ENCODE measurements around the gene GRM7.
"Not testable (repeated sequence)": the region's sequence is repeated elsewhere in the genome, so short reads cannot be mapped to it uniquely, and the experiment has no call there.

GRM7 gene

GRCh38 chr3:6921876-6922275, 61.0 kb downstream of the GRM7 start:
- H3K36me3 Mint-ChIP-seq, result no peaks in the 10 kb centered on the region

GRCh38 chr3:6928064-6928463, 67.1 kb downstream of the GRM7 start:
- no peak for ATAC-seq
- H3K4me1 Mint-ChIP-seq, result no peaks in the 10 kb centered on the region
- H3K9me3 Mint-ChIP-seq, result no peaks in the 10 kb centered on the region
- no peak overlapping the region for H3K4me3 Mint-ChIP-seq
- H3K27me3 Mint-ChIP-seq, result no peaks in the 10 kb centered on the region
- H3K27ac Mint-ChIP-seq, result no peak overlapping the region
- no peaks in the 10 kb centered on the region for H3K36me3 Mint-ChIP-seq

More at GRCh38 chr3:6921876-6922275, 61.0 kb downstream of the GRM7 start:
- Mint-ChIP-seq H3K9me3 (no peaks in the 10 kb centered on the region), H3K4me1 (no peaks in the 10 kb centered on the region), H3K27ac (no peak overlapping the region), H3K27me3 (no peaks in the 10 kb centered on the region), H3K4me3 (no peak overlapping the region)
- no peak for ATAC-seq

GRCh38 chr3:6929918-6930317, 69.0 kb downstream of the GRM7 start:
- H3K9me3 Mint-ChIP-seq, result peaks cover 4% of the 10 kb centered on the region
- no peak overlapping the region for H3K27ac Mint-ChIP-seq
- H3K4me3 Mint-ChIP-seq, result no peak overlapping the region
- H3K27me3 Mint-ChIP-seq, result no peaks in the 10 kb centered on the region
- H3K4me1 Mint-ChIP-seq, result no peaks in the 10 kb centered on the region
- ATAC-seq, result no peak
- H3K36me3 Mint-ChIP-seq, result no peaks in the 10 kb centered on the region

GRCh38 chr3:6935418-6935817, 74.5 kb downstream of the GRM7 start:
- H3K4me3 Mint-ChIP-seq, H3K9me3 Mint-ChIP-seq, H3K27me3 Mint-ChIP-seq, H3K4me1 Mint-ChIP-seq, H3K36me3 Mint-ChIP-seq, ATAC-seq, H3K27ac Mint-ChIP-seq: not testable (repeated sequence)

DNA sequence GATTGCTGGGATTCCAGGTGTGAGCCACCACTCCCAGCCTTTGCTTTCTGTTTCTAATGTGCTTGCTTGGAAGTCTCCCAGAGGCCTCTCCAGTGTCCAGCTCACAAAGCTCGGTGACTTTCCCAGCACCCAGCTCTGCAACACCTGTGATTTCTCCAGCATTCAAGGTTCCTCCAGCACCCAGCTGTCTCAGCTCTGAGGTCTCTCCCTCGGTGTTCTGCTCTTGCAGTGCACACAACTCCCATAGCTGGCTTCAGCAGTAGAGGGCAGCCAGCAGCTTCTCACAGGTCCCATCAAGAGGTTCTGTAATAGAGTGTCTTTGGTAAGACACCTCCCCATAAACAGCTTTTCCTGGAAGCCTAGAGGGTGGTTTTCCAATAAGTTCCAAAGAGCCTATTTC, 75.1 kb downstream of the GRM7 start:
- ATAC-seq, result no peak
- H3K4me3 Mint-ChIP-seq, result no peak overlapping the region
- H3K36me3 Mint-ChIP-seq, result no peaks in the 10 kb centered on the region
- no peak overlapping the region for H3K27ac Mint-ChIP-seq
- H3K9me3 Mint-ChIP-seq, result peaks cover 8% of the 10 kb centered on the region
- no peaks in the 10 kb centered on the region for H3K4me1 Mint-ChIP-seq
- no peaks in the 10 kb centered on the region for H3K27me3 Mint-ChIP-seq

GRCh38 chr3:6962801-6963200, 101.9 kb downstream of the GRM7 start:
- H3K4me1 Mint-ChIP-seq, result no peaks in the 10 kb centered on the region
- no peaks in the 10 kb centered on the region for H3K36me3 Mint-ChIP-seq
- H3K27ac Mint-ChIP-seq, result no peak overlapping the region
- H3K4me3 Mint-ChIP-seq, result no peak overlapping the region
- H3K9me3 Mint-ChIP-seq, result peaks cover 5% of the 10 kb centered on the region
- no peaks in the 10 kb centered on the region for H3K27me3 Mint-ChIP-seq
- ATAC-seq, result no peak

DNA sequence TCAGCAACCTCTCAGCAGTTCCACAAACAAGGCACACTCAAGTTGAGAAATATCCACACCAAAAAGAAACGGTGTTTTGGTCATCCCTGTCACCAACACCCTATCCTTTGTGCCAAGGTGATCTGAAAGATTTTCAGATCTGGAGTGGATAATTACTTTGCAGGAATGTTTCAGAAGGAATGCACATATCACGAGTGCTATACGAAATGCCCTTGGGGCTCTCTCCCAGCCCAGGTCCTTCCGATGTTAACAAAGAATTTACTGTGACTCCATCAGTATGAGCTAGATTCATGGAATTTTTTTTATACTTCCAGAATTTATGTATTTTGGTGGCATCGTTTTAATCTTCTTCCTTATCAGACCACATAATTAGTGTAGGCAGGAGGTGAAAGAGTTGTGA, 105.0 kb downstream of the GRM7 start:
- peaks cover 5% of the 10 kb centered on the region for H3K9me3 Mint-ChIP-seq
- no peaks in the 10 kb centered on the region for H3K27me3 Mint-ChIP-seq
- H3K4me1 Mint-ChIP-seq, result no peaks in the 10 kb centered on the region
- H3K27ac Mint-ChIP-seq, result no peak overlapping the region
- ATAC-seq, result no peak
- no peak overlapping the region for H3K4me3 Mint-ChIP-seq
- no peaks in the 10 kb centered on the region for H3K36me3 Mint-ChIP-seq

- Mint-ChIP-seq H3K4me3 (no peak overlapping the region), H3K27ac (no peak overlapping the region), H3K4me1 (no peaks in the 10 kb centered on the region), H3K27me3 (no peaks in the 10 kb centered on the region), H3K36me3 (no peaks in the 10 kb centered on the region), H3K9me3 (no peaks in the 10 kb centered on the region)
- no peak for ATAC-seq
Observed at GRCh38 chr3:6971933-6972332, 111.0 kb downstream of the GRM7 start.

DNA sequence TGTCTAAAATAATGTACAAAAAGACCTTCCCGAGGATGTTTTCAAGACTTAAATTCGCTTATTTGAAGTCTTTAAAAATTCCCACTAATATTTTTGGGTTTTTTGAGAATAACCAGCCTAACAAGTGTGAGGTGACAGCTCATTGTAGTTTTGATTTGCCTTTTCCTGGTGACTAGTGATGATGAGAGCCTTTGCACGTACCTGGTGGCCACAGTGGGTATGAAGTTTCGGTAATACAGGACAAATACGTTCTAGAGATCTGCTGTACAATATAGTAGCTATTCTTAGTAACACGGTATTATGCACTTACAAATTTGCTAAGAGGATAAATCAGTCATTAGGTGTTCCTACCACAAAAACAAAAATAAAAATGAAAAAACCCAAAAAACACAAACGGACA, 124.9 kb downstream of the GRM7 start:
- Mint-ChIP-seq H3K36me3 (no peaks in the 10 kb centered on the region), H3K27me3 (no peaks in the 10 kb centered on the region), H3K27ac (no peak overlapping the region), H3K4me3 (no peak overlapping the region), H3K9me3 (peaks cover 5% of the 10 kb centered on the region), H3K4me1 (no peaks in the 10 kb centered on the region)
- ATAC-seq, result no peak

DNA sequence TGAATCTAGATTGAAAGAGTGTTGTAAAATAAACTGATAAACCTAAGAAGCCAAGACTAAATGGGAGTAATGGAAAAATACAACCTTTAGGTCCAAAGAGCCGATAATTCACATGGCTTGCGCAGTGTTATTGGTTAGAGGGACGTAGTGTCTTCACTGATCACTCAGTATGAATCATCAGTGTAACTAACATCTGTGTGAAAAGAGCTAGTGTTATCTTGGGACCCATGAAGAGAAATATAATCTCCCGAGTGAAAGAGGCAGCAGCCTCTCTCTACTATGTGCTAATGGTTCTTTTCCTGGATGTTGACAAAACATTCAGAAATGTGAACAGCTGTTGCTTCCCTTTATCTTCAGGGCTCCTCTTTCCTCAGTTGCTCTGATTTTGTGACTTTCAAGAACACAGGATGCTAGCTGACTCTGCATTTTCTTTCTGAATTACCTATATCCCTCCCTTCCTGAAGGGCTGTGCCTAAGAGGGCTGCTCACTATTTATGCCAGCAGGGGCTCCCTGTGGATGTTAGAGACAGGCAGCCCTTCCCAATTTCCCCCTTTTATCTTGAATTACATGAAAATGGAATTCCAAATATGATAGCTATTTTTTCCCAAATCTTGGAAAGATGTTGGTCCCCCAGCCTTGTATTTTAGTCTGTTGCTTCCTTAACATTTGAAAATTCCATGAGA, 128.8 kb downstream of the GRM7 start:
- Mint-ChIP-seq H3K27ac (no peak overlapping the region), H3K36me3 (no peaks in the 10 kb centered on the region), H3K4me1 (no peaks in the 10 kb centered on the region), H3K27me3 (no peaks in the 10 kb centered on the region), H3K4me3 (no peak overlapping the region), H3K9me3 (peaks cover 16% of the 10 kb centered on the region)
- ATAC-seq, result no peak

DNA sequence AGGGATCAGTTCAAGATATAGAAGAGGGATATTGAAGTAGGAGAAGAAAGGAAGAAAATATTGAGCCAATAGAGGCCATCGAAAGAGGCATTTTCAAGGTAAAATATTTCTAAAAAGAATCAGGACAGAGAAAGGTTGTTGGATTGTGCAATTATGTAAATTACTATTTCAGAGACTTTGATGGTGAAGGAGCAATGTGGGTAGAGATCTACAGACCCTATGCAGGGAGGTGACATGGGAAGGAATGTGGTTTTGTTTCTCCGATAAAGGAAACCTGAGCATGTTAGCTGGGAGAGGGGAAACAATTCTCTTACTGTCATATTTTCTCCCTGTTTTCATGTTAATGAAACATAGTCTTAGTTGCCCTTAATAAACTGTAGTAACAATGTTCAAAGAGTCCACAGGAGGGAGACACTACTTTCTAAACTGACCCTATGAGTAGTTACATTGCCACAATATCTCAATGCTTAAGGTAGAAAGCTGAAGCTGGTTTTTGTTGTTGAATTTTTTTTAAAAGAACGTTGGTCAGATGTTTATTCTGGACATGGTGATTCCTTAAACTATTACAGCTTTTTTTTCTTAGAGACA, 133.3 kb downstream of the GRM7 start:
- H3K9me3 Mint-ChIP-seq, result peaks cover 16% of the 10 kb centered on the region
- ATAC-seq, result no peak
- no peaks in the 10 kb centered on the region for H3K4me1 Mint-ChIP-seq
- H3K27me3 Mint-ChIP-seq, result no peaks in the 10 kb centered on the region
- no peak overlapping the region for H3K4me3 Mint-ChIP-seq
- no peak overlapping the region for H3K27ac Mint-ChIP-seq
- H3K36me3 Mint-ChIP-seq, result no peaks in the 10 kb centered on the region

- Mint-ChIP-seq H3K4me1 (no peaks in the 10 kb centered on the region), H3K36me3 (no peaks in the 10 kb centered on the region), H3K4me3 (no peak overlapping the region), H3K9me3 (peaks cover 11% of the 10 kb centered on the region), H3K27me3 (no peaks in the 10 kb centered on the region), H3K27ac (no peak overlapping the region)
- ATAC-seq, result no peak
Observed at GRCh38 chr3:7000501-7000900, 139.6 kb downstream of the GRM7 start.

DNA sequence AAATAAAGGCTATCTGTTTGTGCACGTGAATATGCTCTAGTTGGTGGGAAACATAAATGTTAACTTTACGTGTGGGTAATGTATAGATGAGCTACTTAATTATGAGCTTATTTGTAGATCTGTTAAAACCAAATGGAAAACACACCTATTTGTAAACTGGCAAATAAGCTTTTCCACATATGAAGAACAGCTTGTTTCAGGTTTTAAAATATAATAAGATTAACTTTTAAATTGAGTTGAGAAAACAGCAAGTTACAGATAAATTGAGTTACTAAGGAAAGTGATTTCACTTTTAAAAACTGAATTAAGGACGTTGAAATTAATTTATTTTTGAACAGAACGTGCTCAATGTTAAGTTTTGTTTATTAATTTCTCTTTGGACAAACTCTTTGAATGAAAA, 140.5 kb downstream of the GRM7 start:
- ATAC-seq, result no peak
- H3K27ac Mint-ChIP-seq, result no peak overlapping the region
- no peak overlapping the region for H3K4me3 Mint-ChIP-seq
- H3K27me3 Mint-ChIP-seq, result no peaks in the 10 kb centered on the region
- H3K36me3 Mint-ChIP-seq, result no peaks in the 10 kb centered on the region
- no peaks in the 10 kb centered on the region for H3K4me1 Mint-ChIP-seq
- H3K9me3 Mint-ChIP-seq, result peaks cover 11% of the 10 kb centered on the region

GRCh38 chr3:7015683-7016440, 154.9 kb downstream of the GRM7 start:
- H3K27ac Mint-ChIP-seq, result no peak overlapping the region
- no peak for ATAC-seq
- H3K36me3 Mint-ChIP-seq, result no peaks in the 10 kb centered on the region
- no peaks in the 10 kb centered on the region for H3K4me1 Mint-ChIP-seq
- no peak overlapping the region for H3K4me3 Mint-ChIP-seq
- H3K27me3 Mint-ChIP-seq, result no peaks in the 10 kb centered on the region
- H3K9me3 Mint-ChIP-seq, result peaks cover 8% of the 10 kb centered on the region

DNA sequence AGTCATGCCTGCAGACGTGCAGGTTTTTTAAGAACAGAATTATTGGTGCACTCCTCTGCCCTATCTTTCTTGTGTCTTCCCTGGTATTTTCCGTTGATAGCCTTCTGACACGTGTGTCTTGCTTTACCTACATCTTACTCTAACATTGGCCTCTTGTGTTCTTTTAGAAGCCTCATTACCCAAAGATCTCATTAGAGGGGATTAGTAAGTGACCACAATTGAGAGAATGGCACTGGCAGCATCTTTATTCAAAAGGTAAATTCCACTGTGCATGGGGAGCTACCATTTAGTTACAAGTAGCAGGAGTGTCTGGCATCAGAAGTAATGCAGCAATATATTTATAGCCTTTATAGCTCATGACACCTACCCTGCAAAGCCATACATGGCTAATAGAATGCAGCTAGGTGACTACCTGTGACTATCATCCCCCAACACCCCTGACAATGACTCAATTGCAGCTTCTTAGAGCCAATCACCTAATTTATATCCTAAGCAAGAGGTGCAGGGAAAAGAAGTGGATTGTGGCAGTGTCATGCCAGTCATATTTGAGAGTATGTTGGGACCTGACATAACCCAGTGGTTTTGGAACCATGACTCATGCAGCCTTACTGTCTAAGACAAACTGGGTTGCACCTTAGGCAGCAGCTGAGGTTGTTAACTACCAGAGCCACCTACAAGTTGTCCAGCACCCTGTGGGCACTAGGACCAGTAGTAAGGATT, 164.8 kb downstream of the GRM7 start:
- Mint-ChIP-seq H3K4me3 (no peak overlapping the region), H3K27me3 (no peaks in the 10 kb centered on the region), H3K27ac (no peak overlapping the region), H3K36me3 (no peaks in the 10 kb centered on the region), H3K9me3 (peaks cover 3% of the 10 kb centered on the region), H3K4me1 (no peaks in the 10 kb centered on the region)
- no peak for ATAC-seq
